CD14-positive monocyte (primary cell): Measurements from ENCODE around the gene PDE8B. TPM values are rescaled to one million over a fixed set of nuclear protein-coding genes. Genes with fewer than 3 reads are reported as not detected.

ENCODE experiments used
- DNase-seq, 3 donors: peaks; one replicate each; pipeline ENCODE4 v3.0.0-alpha.2; 2011 to 2022
- H2AFZ ChIP-seq: 2 replicates; pipeline ENCODE4 v1.6.0; 2012; ENCODE audit warnings: mild to moderate bottlenecking, low read depth, low read length, inconsistent platforms; ENCODE audit not compliant: insufficient read depth, poor library complexity, severe bottlenecking
- H3K27ac ChIP-seq, 2 donors: 1 replicate in 1 of 2; 2 replicates in 1 of 2; pipeline ENCODE4 v1.5.1; 2012 to 2013; ENCODE audit warnings: low read length in 2 of 2, control low read depth in 1 of 2, inconsistent platforms in 1 of 2, low read depth in 1 of 2, mild to moderate bottlenecking in 1 of 2
- H3K27me3 ChIP-seq, 2 donors: one replicate each; pipeline versions ENCODE4 v1.6.0 to v1.6.1; 2011 to 2013; ENCODE audit warnings: low read length in 2 of 2; ENCODE audit not compliant: control insufficient read depth in 2 of 2, insufficient read depth in 2 of 2
- H3K36me3 ChIP-seq, 2 donors: replicated peaks in 1 of 2; 1 replicate in 1 of 2; 2 replicates in 1 of 2; pipeline versions ENCODE4 v1.5.1 to v1.6.1; 2012 to 2013; ENCODE audit warnings: low read length in 2 of 2, control low read depth in 1 of 2, inconsistent platforms in 1 of 2, mild to moderate bottlenecking in 1 of 2; ENCODE audit not compliant: insufficient read depth in 2 of 2, control insufficient read depth in 1 of 2
- H3K4me1 ChIP-seq, 2 donors: 1 replicate in 1 of 2; 2 replicates in 1 of 2; pipeline versions ENCODE4 v1.5.1 to v1.6.1; 2012 to 2013; ENCODE audit warnings: low read length in 2 of 2, control low read depth in 1 of 2, inconsistent platforms in 1 of 2, mild to moderate bottlenecking in 1 of 2, moderate library complexity in 1 of 2; ENCODE audit not compliant: insufficient read depth in 2 of 2, control insufficient read depth in 1 of 2
- H3K4me2 ChIP-seq: replicated peaks from 2 replicates; pipeline ENCODE3; 2012; ENCODE audit warnings: low read length, moderate library complexity, mild to moderate bottlenecking; ENCODE audit not compliant: poor library complexity, severe bottlenecking; ENCODE audit errors: extremely low read depth
- H3K4me3 ChIP-seq, 3 experiments: fragments of 200-600 bp in 1 of 3; sonication (generic) in 1 of 3; replicated peaks in 1 of 3; 1 replicate in 2 of 3; 2 replicates in 1 of 3; pipeline ENCODE4 v1.5.1; 2011 to 2013; ENCODE audit warnings: low read length in 3 of 3, mild to moderate bottlenecking in 3 of 3, control low read depth in 2 of 3, low read depth in 2 of 3, inconsistent platforms in 1 of 3, moderate library complexity in 1 of 3
- H3K79me2 ChIP-seq: 2 replicates; pipeline ENCODE4 v1.6.0; 2012; ENCODE audit warnings: mild to moderate bottlenecking, control low read depth, inconsistent platforms, low read length, moderate library complexity; ENCODE audit not compliant: insufficient read depth
- H3K9ac ChIP-seq: 2 replicates; pipeline ENCODE4 v1.6.0; 2017; ENCODE audit warnings: low read length, mild to moderate bottlenecking; ENCODE audit not compliant: insufficient read depth, poor library complexity, severe bottlenecking
- H3K9me3 ChIP-seq, 2 donors: replicated peaks in 1 of 2; 1 replicate in 1 of 2; 2 replicates in 1 of 2; pipeline versions ENCODE4 v1.5.1 to v1.6.1; 2012 to 2013; ENCODE audit warnings: low read length in 2 of 2, control low read depth in 1 of 2; ENCODE audit not compliant: control insufficient read depth in 1 of 2, insufficient read depth in 1 of 2
- H4K20me1 ChIP-seq: 2 replicates; pipeline ENCODE4 v1.6.0; 2012; ENCODE audit warnings: mild to moderate bottlenecking, low read length, control low read depth, moderate library complexity; ENCODE audit not compliant: insufficient read depth
- H3K27ac Mint-ChIP-seq, 7 donors: one replicate each; pipeline ENCODE4 v1.8.0; 2020; ENCODE audit warnings: mild to moderate bottlenecking in 7 of 7, mixed read lengths in 7 of 7, moderate library complexity in 6 of 7, inconsistent platforms in 2 of 7
- H3K27me3 Mint-ChIP-seq, 3 donors: one replicate each; pipeline ENCODE4 v1.8.0; 2021 to 2022; ENCODE audit warnings: low read depth in 3 of 3, mild to moderate bottlenecking in 3 of 3, mixed read lengths in 3 of 3, moderate library complexity in 3 of 3, inconsistent platforms in 1 of 3
- H3K36me3 Mint-ChIP-seq, 2 donors: one replicate each; pipeline ENCODE4 v1.8.0; 2020; ENCODE audit warnings: mixed read lengths in 2 of 2, inconsistent platforms in 1 of 2, mild to moderate bottlenecking in 1 of 2
- H3K4me1 Mint-ChIP-seq: one replicate; pipeline ENCODE4 v1.8.0; 2020; ENCODE audit warnings: mild to moderate bottlenecking, mixed read lengths
- H3K4me3 Mint-ChIP-seq, 2 donors: one replicate each; pipeline ENCODE4 v1.8.0; 2020; ENCODE audit warnings: mild to moderate bottlenecking in 2 of 2, mixed read lengths in 2 of 2, moderate library complexity in 1 of 2
- H3K9me3 Mint-ChIP-seq, 7 donors: one replicate each; pipeline ENCODE4 v1.8.0; 2020 to 2022; ENCODE audit warnings: mixed read lengths in 7 of 7, mild to moderate bottlenecking in 6 of 7, moderate library complexity in 6 of 7, inconsistent platforms in 2 of 7
- CTCF ChIP-seq: fragments of 200-600 bp; IDR thresholded peaks from one replicate; pipeline ENCODE4 v1.8.0; 2022; ENCODE audit warnings: antibody characterized with exemption, mild to moderate bottlenecking
- WGBS: methylation state at CpG from one replicate; pipeline ENCODE4 v1.1.5; 2013; ENCODE audit warnings: missing lambda C conversion rate; ENCODE audit not compliant: insufficient coverage; 5-methylcytosine and 5-hydroxymethylcytosine counted together
- intact Hi-C, 2 donors: fragments of 100-400 bp; cut with micrococcal nuclease; formaldehyde crosslinking; loops; one replicate each; pipeline versions ENCODE4 v1.15.0 to v1.15.1; 2023
- polyA plus RNA-seq, 3 donors: library from polyadenylated mRNA; depleted of rRNA in 1 of 3; unstranded in 2 of 3; stranded (reverse) in 1 of 3; fragments of 300-500 nt in 2 of 3; fragments of >200 nt in 1 of 3; fragmentation: Illumina TruSeq in 2 of 3; gene quantifications; 1 replicate in 2 of 3; 2 replicates in 1 of 3; pipeline ENCODE4 v1.2.3, GENCODE V29; 2012 to 2021

PDE8B gene
- polyA plus RNA-seq, 3 donors, result 0.11 to 0.61 (median 0.29) TPM

GRCh38 chr5:77368367-77368766 is 157.9 kb downstream of the PDE8B start:
- H3K36me3 ChIP-seq, result no peaks in the 10 kb centered on the region
- WGBS, result 93% methylated on average over 3 of the region's 5 CpGs

GRCh38 chr5:77369566-77369965 is 159.1 kb downstream of the PDE8B start:
- H3K4me1 ChIP-seq, result no peaks in the 10 kb centered on the region
- DNase-seq, result no peak
- no peak overlapping the region for H2AFZ ChIP-seq
- no peaks in the 10 kb centered on the region for H3K79me2 ChIP-seq
- intact Hi-C loops, result no loop called here
- H4K20me1 ChIP-seq, result no peaks in the 10 kb centered on the region
- no peak overlapping the region for H3K9ac ChIP-seq
- Mint-ChIP-seq H3K9me3 (no peaks in the 10 kb centered on the region), H3K36me3 (no peaks in the 10 kb centered on the region), H3K27ac (no peak overlapping the region), H3K27me3 (peaks cover 0 to 3% (median 0%) of the 10 kb centered on the region in 3 donors), H3K4me3 (no peak overlapping the region), H3K4me1 (peaks cover 4% of the 10 kb centered on the region)
- no peaks in the 10 kb centered on the region for H3K36me3 ChIP-seq
- H3K4me3 ChIP-seq, result no peak overlapping the region
- 100% methylated on average over 1 of the region's 2 CpGs for WGBS
- no peaks in the 10 kb centered on the region for H3K27me3 ChIP-seq
- no peak for TF ChIP-seq CTCF
- H3K27ac ChIP-seq, result no peak overlapping the region
- no peak overlapping the region for H3K4me2 ChIP-seq
- H3K9me3 ChIP-seq, result no peaks in the 10 kb centered on the region

More at GRCh38 chr5:77368367-77368766, 157.9 kb downstream of the PDE8B start:
- Mint-ChIP-seq H3K27ac (no peak overlapping the region), H3K4me3 (no peak overlapping the region), H3K36me3 (no peaks in the 10 kb centered on the region), H3K4me1 (peaks cover 4% of the 10 kb centered on the region), H3K27me3 (peaks cover 0 to 2% (median 0%) of the 10 kb centered on the region in 3 donors), H3K9me3 (no peaks in the 10 kb centered on the region)
- no peak overlapping the region for H3K9ac ChIP-seq
- no peak overlapping the region for H3K4me2 ChIP-seq
- H3K4me1 ChIP-seq, result no peaks in the 10 kb centered on the region
- TF ChIP-seq CTCF, result no peak
- H4K20me1 ChIP-seq, result no peaks in the 10 kb centered on the region
- no peaks in the 10 kb centered on the region for H3K9me3 ChIP-seq
- no peak for DNase-seq
- no peak overlapping the region for H3K4me3 ChIP-seq
- no peak overlapping the region for H3K27ac ChIP-seq
- H3K79me2 ChIP-seq, result no peaks in the 10 kb centered on the region
- no peak overlapping the region for H2AFZ ChIP-seq
- no peaks in the 10 kb centered on the region for H3K27me3 ChIP-seq
- intact Hi-C loops, result no loop called here
